ENCODE data around the gene DNAJB1. TPM values are rescaled to one million over a fixed set of nuclear protein-coding genes. Genes with fewer than 3 reads are reported as not detected.
A peak's percentile ranks its signal among the peaks of the same experiment; 100 is the strongest.

DNAJB1 gene
- total and polyA plus RNA-seq, 2 of the 13 experiments (the other 11 are each of a cell fraction or from before 2014, with no cell fraction given): 87.5 to 97.3 TPM

- TF ChIP-seq IRX3 (CRISPR knock-in tag; IDR thresholded peaks at IDR 0.05; ENCODE audit: borderline replicate concordance, low read depth) (no peak), ZNF878 (CRISPR knock-in tag; IDR thresholded peaks at IDR 0.05) (no peak), GLI4 (CRISPR knock-in tag; IDR thresholded peaks at IDR 0.05; ENCODE audit: borderline replicate concordance) (no peak; the same call in 1 of the 2 replicates), ZNF577 (CRISPR knock-in tag; IDR thresholded peaks at IDR 0.05; ENCODE audit: borderline replicate concordance, low read depth) (no peak), FIP1L1 (IDR thresholded peaks at IDR 0.05; ENCODE audit: borderline replicate concordance, insufficient read depth, low read depth, low read length) (no peak), ZNF180 (CRISPR knock-in tag; IDR thresholded peaks at IDR 0.05; ENCODE audit: borderline replicate concordance, low read depth) (0 out of 2 replicates have a peak, but pooled peaks have one; percentile 24), ZNF407 (CRISPR knock-in tag; IDR thresholded peaks at IDR 0.05; ENCODE audit: not compliant biosample characterization) (peak; percentile 57), ZNF251 (CRISPR knock-in tag; IDR thresholded peaks at IDR 0.05) (no peak), DR1 (CRISPR knock-in tag; IDR thresholded peaks at IDR 0.05) (peak; percentile 100), RNF2 (conservative IDR thresholded peaks at IDR 0.05; ENCODE audit: low read depth) (no peak), ZNF431 (CRISPR knock-in tag; IDR thresholded peaks at IDR 0.05; ENCODE audit: borderline replicate concordance, low read depth) (no peak), ZNF280B (CRISPR knock-in tag; IDR thresholded peaks at IDR 0.05; ENCODE audit: borderline replicate concordance) (peak; percentile 23; the same call in 1 of the 2 replicates), ZNF292 (CRISPR knock-in tag; IDR thresholded peaks at IDR 0.05; ENCODE audit: borderline replicate concordance, low read depth) (no peak), SMAD1 (CRISPR knock-in tag; IDR thresholded peaks at IDR 0.05; ENCODE audit: borderline replicate concordance, low read depth) (0 out of 2 replicates have a peak, but pooled peaks have one; percentile 41), MBNL3 (CRISPR knock-in tag; conservative IDR thresholded peaks at IDR 0.05) (no peak), ZNF563 (CRISPR knock-in tag; IDR thresholded peaks at IDR 0.05) (no peak; the same call in 1 of the 2 replicates), AKAP8 (CRISPR knock-in tag; IDR thresholded peaks at IDR 0.05) (no peak), NFYB (CRISPR knock-in tag; IDR thresholded peaks at IDR 0.05) (peak; percentile 94), ZNF737 (CRISPR knock-in tag; IDR thresholded peaks at IDR 0.05; ENCODE audit: borderline replicate concordance) (no peak), HOXA7 (CRISPR knock-in tag; IDR thresholded peaks at IDR 0.05) (no peak)
Observed at GRCh38 chr19:14529254-14530004, 11.2 kb upstream of the DNAJB1 start, which contains the start of gene TECR (continued).
